Measurements from ENCODE around the gene ERBB2. TPM values are rescaled to one million over a fixed set of nuclear protein-coding genes. Genes with fewer than 3 reads are reported as not detected.

Gene ERBB2
- total and polyA plus RNA-seq, 4 experiments from 2014 or later, result 0.55 to 4.5 (median 4.1) TPM; not detected in 1

DNA sequence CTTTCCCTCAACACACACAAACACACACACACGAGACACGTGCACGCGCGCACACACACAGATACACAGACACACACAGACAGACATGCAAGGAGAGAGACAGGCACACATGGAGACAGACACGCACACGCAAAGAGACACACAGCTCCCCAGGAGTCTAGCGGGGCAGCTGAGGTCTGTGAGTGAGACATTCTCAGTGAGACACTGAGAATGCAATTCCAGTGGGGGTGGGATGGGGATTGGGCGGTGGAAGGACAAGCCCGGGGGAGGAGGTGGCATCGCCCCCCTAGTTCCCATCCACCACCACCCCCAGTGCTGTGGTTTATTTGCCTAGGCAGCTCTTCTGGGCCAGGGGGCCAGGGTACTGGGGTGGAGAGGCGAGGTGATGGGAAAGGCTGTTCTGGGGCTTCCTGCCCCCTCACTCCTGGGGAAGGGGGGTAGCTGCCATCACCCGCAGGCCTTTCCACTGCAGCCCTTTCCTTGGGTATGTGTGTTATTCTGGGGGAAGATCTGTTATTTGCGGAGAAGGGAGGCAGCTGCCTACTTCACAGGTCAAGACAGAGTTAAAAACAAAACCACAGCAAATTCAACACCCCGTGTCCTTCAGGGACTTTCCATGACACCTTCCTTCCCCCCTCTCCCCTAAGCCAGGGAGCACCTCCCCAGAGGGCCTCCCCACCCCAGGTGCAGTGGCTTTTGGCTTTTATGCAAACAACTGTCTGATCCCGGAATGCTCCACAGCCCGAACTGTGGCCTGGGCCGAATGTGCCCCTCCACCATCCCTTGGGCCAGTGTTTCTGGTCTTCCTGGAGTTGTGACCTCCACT lies 55.9 kb downstream of the ERBB2 start:
- Histone ChIP-seq H3K27ac (ENCODE audit: low read depth, low read length) (peak overlapping the region; percentile 90), H3K36me3 (ENCODE audit: insufficient read depth, low read length) (no peaks in the 10 kb centered on the region), H3K4me3 (ENCODE audit: low read length in 2 of 2) (peak overlapping the region; percentile 42 to 67), H3K27me3 (ENCODE audit: insufficient read depth, low read length) (no peaks in the 10 kb centered on the region), H3K9me3 (ENCODE audit: control insufficient read depth in 1 of 2, low read length in 2 of 2) (no peaks in the 10 kb centered on the region), H3K4me1 (ENCODE audit: insufficient read depth, low read length) (peaks cover 63% of the 10 kb centered on the region)
- Mint-ChIP-seq H3K27ac (peak overlapping the region; percentile 96 to 100 (median 98)), H3K9me3 (no peaks in the 10 kb centered on the region), H3K36me3 (peaks cover 2 to 22% of the 10 kb centered on the region in 2 donors), H3K27me3 (no peaks in the 10 kb centered on the region), H3K4me3 (peak overlapping the region; percentile 66 to 97 (median 86)), H3K4me1 (peaks cover 49 to 67% (median 55%) of the 10 kb centered on the region in 4 donors)
- intact Hi-C loops (cut with micrococcal nuclease), result loop anchor here (1.0 to 10.0 kb wide), 5 partner anchors 15 to 225 kb away; partner anchors contain the start of gene PSMD3
- POLR2A ChIA-PET (ENCODE audit: partially characterized antibody), result interaction anchor here (0.7 to 8.1 kb wide), 27 partner anchors 8 to 224 kb away, joined by 3 to 99 read pairs (median 10); partner anchors contain the start of genes IKZF3, LRRC3C, MIEN1 and ORMDL3
- peak; percentile 62 to 88 (median 67) for DNase-seq
- CTCF ChIA-PET (ENCODE audit: partially characterized antibody), result interaction anchor here (0.7 to 7.0 kb wide), 15 partner anchors 14 to 139 kb away, joined by 3 to 68 read pairs (median 4); partner anchors contain the start of gene IKZF3

DNA sequence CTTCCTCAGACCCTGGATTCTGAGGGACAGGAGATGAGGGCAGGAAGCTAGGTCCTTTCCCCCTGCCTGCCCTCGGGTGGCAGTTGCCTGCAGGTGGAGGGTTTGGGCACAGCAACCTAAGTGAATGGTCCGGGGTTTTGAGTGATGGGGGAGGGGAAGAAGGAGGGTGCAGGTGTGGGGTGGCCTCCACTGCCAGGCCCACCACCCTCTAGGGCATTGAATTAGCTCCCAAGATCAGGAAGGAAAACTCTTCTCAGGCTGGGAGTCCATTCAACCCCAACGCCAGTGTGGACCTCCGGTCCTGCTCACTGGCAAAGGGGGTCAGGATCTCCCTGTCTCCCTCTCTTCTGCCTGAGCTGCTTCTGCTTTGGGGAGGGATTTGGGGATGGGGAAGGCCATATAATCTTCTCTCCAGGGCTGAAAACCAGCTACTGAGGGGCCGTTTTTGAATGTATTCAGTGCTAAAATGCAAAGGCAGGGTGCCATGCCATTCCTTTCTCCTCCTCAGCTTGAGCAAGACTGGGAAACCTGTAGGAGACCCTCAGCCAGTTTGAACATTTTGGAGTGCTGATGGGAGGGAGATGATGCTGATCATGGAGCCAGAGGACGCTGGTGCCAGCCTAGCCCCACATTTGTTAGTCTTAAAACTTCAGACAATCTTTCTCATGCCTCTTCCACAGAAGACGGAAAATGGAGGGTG lies 56.7 kb downstream of the ERBB2 start:
- no peaks in the 10 kb centered on the region for H3K36me3 ChIP-seq (ENCODE audit: insufficient read depth, low read length)
- no peak for DNase-seq
- peak overlapping the region; percentile 66 to 97 (median 82) for H3K4me3 Mint-ChIP-seq
- peak overlapping the region; percentile 90 for H3K27ac ChIP-seq (ENCODE audit: low read depth, low read length)
- no peaks in the 10 kb centered on the region for H3K9me3 Mint-ChIP-seq
- H3K27me3 Mint-ChIP-seq, result no peaks in the 10 kb centered on the region
- intact Hi-C loops (cut with micrococcal nuclease), result loop anchor here (1.0 to 10.0 kb wide), 2 partner anchors 14 to 198 kb away; no protein-coding TSS in a partner anchor
- H3K9me3 ChIP-seq (ENCODE audit: control insufficient read depth in 1 of 2, low read length in 2 of 2), result no peaks in the 10 kb centered on the region
- peaks cover 66% of the 10 kb centered on the region for H3K4me1 ChIP-seq (ENCODE audit: insufficient read depth, low read length)
- no peaks in the 10 kb centered on the region for H3K27me3 ChIP-seq (ENCODE audit: insufficient read depth, low read length)
- peaks cover 6 to 27% of the 10 kb centered on the region in 2 donors for H3K36me3 Mint-ChIP-seq
- peaks cover 50 to 71% (median 60%) of the 10 kb centered on the region in 4 donors for H3K4me1 Mint-ChIP-seq
- POLR2A ChIA-PET (ENCODE audit: partially characterized antibody), result interaction anchor here (1.1 to 8.1 kb wide), 19 partner anchors 7 to 170 kb away, joined by 3 to 99 read pairs (median 19); partner anchors contain the start of genes IKZF3, LRRC3C, MIEN1 and ORMDL3
- H3K27ac Mint-ChIP-seq, result peak overlapping the region; percentile 96 to 100 (median 98)
- CTCF ChIA-PET (ENCODE audit: partially characterized antibody), result interaction anchor here (0.7 to 7.0 kb wide), 11 partner anchors 13 to 134 kb away, joined by 3 to 68 read pairs (median 4); partner anchors contain the start of gene IKZF3
- no peak overlapping the region for H3K4me3 ChIP-seq (ENCODE audit: low read length in 2 of 2)

DNA sequence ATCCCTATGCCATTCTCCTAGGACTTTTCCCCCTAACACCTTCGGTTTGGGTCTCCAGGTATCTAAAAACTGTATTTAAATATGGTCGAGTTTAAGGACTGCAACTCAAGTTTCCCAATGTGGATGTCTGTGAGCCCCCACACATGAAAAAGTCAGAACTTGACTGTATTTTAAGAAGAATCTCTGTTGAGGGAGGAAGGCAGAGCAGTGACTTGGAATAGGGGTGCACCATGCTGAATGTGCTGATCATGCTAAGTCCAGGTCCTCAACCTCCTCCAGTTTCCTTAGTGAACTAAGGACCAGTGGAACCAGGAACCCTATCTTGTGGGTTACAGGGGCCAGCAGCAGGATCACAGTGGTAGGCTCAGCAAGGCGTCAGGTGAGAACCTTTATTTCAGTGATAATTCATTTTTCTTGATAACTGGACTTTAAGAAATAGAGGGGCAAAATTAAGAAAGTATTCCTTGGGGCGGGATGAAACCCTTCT lies 57.4 kb downstream of the ERBB2 start:
- ChIA-PET POLR2A (ENCODE audit: partially characterized antibody) (interaction anchor here (1.1 to 8.1 kb wide), 11 partner anchors 13 to 105 kb away, joined by 5 to 99 read pairs (median 53); partner anchors contain the start of genes IKZF3, MIEN1 and PNMT), CTCF (ENCODE audit: partially characterized antibody) (interaction anchor here (0.7 to 7.0 kb wide), 5 partner anchors 34 to 135 kb away, joined by 3 to 68 read pairs (median 9); partner anchors contain the start of gene IKZF3)
- no peak for DNase-seq
- peaks cover 8 to 31% of the 10 kb centered on the region in 2 donors for H3K36me3 Mint-ChIP-seq
- Histone ChIP-seq H3K36me3 (ENCODE audit: insufficient read depth, low read length) (peaks cover 3% of the 10 kb centered on the region), H3K27ac (ENCODE audit: low read depth, low read length) (peak overlapping the region; percentile 90), H3K9me3 (ENCODE audit: control insufficient read depth in 1 of 2, low read length in 2 of 2) (no peaks in the 10 kb centered on the region), H3K4me1 (ENCODE audit: insufficient read depth, low read length) (peaks cover 70% of the 10 kb centered on the region), H3K27me3 (ENCODE audit: insufficient read depth, low read length) (no peaks in the 10 kb centered on the region), H3K4me3 (ENCODE audit: low read length in 2 of 2) (no peak overlapping the region)
- peak overlapping the region; percentile 96 to 100 (median 98) for H3K27ac Mint-ChIP-seq
- intact Hi-C loops (cut with micrococcal nuclease), result loop anchor here (10.0 kb wide), 1 partner anchor 198 kb away; no protein-coding TSS in a partner anchor
- H3K9me3 Mint-ChIP-seq, result no peaks in the 10 kb centered on the region
- H3K27me3 Mint-ChIP-seq, result no peaks in the 10 kb centered on the region
- H3K4me1 Mint-ChIP-seq, result peaks cover 48 to 69% (median 56%) of the 10 kb centered on the region in 4 donors
- H3K4me3 Mint-ChIP-seq, result peak overlapping the region in 7 of 8 donors; percentile 7 to 66 (median 45)

DNA sequence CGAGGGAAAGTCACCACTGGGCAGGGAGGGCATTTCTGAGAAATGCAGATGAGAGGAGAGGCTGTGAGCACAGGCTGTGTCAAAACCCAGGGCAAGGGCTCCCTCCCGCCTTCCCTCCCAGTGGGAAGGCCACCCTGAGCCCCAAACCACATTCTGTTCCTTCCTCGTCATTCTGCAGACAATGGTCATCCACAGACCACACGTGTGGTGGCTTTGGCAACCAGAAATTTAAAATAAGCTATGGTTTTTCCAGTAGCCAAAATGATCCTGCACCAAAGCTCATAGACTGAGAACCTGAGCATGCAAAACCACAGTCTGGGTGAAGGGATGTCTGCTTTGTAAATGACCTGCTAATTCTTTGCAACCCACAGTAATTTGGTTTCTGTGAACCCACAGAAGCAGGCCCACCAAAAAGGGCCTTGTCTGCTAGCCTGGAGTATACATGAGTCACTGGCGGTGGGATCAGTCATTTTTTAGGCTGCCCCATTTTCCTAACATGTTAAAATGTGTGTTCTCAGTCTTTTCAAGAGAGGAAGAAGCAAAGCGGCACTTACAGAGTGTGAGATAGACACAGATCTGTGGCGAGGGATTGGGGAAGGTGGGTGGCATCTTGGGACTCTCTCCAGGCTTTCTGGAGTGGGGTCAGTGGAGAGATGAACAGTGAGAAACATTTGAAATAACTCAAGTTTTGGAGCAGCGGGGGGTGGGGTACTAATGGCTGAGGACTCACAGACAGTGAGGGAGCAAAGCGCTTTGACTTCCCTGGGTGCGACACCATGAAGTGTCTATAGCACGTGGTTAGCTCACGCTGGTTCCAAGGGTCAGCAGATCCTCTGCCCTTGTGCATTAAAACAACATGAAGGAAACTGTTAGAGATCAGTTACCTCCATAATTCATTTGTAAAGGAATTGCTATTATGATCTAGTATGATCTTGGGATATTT lies 58.3 kb downstream of the ERBB2 start:
- Mint-ChIP-seq H3K9me3 (no peaks in the 10 kb centered on the region), H3K27ac (peak overlapping the region; percentile 96 to 100 (median 98)), H3K4me1 (peaks cover 50 to 72% (median 57%) of the 10 kb centered on the region in 4 donors), H3K36me3 (peaks cover 16 to 38% of the 10 kb centered on the region in 2 donors), H3K4me3 (peak overlapping the region in 7 of 8 donors; percentile 38 to 66 (median 51)), H3K27me3 (no peaks in the 10 kb centered on the region)
- DNase-seq, result peak; percentile 24 to 83 (median 37)
- H3K36me3 ChIP-seq (ENCODE audit: insufficient read depth, low read length), result peaks cover 10% of the 10 kb centered on the region
- intact Hi-C loops (cut with micrococcal nuclease), result loop anchor here (10.0 kb wide), 1 partner anchor 197 kb away; no protein-coding TSS in a partner anchor
- peak overlapping the region; percentile 90 for H3K27ac ChIP-seq (ENCODE audit: low read depth, low read length)
- POLR2A ChIA-PET (ENCODE audit: partially characterized antibody), result interaction anchor here (1.1 to 8.1 kb wide), 10 partner anchors 9 to 104 kb away, joined by 3 to 99 read pairs (median 10); partner anchors contain the start of genes IKZF3 and MIEN1
- CTCF ChIA-PET (ENCODE audit: partially characterized antibody), result interaction anchor here (1.2 kb wide), 2 partner anchors 12 to 104 kb away, joined by 3 read pairs; no protein-coding TSS in a partner anchor
- no peaks in the 10 kb centered on the region for H3K27me3 ChIP-seq (ENCODE audit: insufficient read depth, low read length)
- H3K4me3 ChIP-seq (ENCODE audit: low read length in 2 of 2), result no peak overlapping the region
- no peaks in the 10 kb centered on the region for H3K9me3 ChIP-seq (ENCODE audit: control insufficient read depth in 1 of 2, low read length in 2 of 2)
- peaks cover 66% of the 10 kb centered on the region for H3K4me1 ChIP-seq (ENCODE audit: insufficient read depth, low read length)

DNA sequence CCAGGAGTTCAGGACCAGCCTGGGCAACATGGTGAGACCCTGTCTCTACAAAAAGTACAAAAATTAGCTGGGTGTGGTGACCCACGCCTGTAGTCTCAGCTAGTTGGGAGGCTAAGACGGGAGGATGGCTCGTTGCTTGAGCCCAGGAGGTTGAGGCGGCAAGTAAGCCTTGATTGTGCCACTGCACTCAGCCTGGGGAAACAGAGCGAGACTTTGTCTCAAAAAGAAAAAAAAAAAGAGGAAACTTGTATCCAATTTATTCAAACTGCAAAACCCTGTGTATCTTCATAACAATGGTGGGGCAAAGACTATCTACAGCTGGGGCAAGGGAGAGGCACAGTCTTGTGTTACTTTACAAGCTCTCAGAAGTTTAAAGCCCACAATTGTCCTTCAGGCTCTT lies 59.3 kb downstream of the ERBB2 start:
- Histone ChIP-seq H3K27me3 (ENCODE audit: insufficient read depth, low read length) (no peaks in the 10 kb centered on the region), H3K9me3 (ENCODE audit: control insufficient read depth in 1 of 2, low read length in 2 of 2) (no peaks in the 10 kb centered on the region), H3K4me1 (ENCODE audit: insufficient read depth, low read length) (peaks cover 62% of the 10 kb centered on the region), H3K36me3 (ENCODE audit: insufficient read depth, low read length) (peaks cover 17% of the 10 kb centered on the region), H3K27ac (ENCODE audit: low read depth, low read length) (no peak overlapping the region), H3K4me3 (ENCODE audit: low read length in 2 of 2) (no peak overlapping the region)
- no peaks in the 10 kb centered on the region for H3K9me3 Mint-ChIP-seq
- ChIA-PET POLR2A (ENCODE audit: partially characterized antibody) (interaction anchor here (0.6 to 8.1 kb wide), 9 partner anchors 8 to 103 kb away, joined by 3 to 99 read pairs (median 9); partner anchors contain the start of genes IKZF3 and MIEN1), CTCF (ENCODE audit: partially characterized antibody) (interaction anchor here (0.9 to 1.2 kb wide), 4 partner anchors 11 to 106 kb away, joined by 3 to 5 read pairs (median 4); no protein-coding TSS in a partner anchor)
- H3K4me1 Mint-ChIP-seq, result peaks cover 48 to 72% (median 53%) of the 10 kb centered on the region in 4 donors
- intact Hi-C loops (cut with micrococcal nuclease), result loop anchor here (10.0 kb wide), 1 partner anchor 196 kb away; no protein-coding TSS in a partner anchor
- no peak overlapping the region for H3K4me3 Mint-ChIP-seq
- H3K27me3 Mint-ChIP-seq, result no peaks in the 10 kb centered on the region
- no peak for DNase-seq
- peaks cover 16 to 39% of the 10 kb centered on the region in 2 donors for H3K36me3 Mint-ChIP-seq
- peak overlapping the region; percentile 74 to 100 (median 98) for H3K27ac Mint-ChIP-seq
